NCI-H1436 (cell line): Measurements from ENCODE around the gene TRPM2.

Experiments
- DNase-seq: peaks from one replicate; lab custom pipeline; 2025; lab: John Stamatoyannopoulos, UW

TRPM2 gene

DNA sequence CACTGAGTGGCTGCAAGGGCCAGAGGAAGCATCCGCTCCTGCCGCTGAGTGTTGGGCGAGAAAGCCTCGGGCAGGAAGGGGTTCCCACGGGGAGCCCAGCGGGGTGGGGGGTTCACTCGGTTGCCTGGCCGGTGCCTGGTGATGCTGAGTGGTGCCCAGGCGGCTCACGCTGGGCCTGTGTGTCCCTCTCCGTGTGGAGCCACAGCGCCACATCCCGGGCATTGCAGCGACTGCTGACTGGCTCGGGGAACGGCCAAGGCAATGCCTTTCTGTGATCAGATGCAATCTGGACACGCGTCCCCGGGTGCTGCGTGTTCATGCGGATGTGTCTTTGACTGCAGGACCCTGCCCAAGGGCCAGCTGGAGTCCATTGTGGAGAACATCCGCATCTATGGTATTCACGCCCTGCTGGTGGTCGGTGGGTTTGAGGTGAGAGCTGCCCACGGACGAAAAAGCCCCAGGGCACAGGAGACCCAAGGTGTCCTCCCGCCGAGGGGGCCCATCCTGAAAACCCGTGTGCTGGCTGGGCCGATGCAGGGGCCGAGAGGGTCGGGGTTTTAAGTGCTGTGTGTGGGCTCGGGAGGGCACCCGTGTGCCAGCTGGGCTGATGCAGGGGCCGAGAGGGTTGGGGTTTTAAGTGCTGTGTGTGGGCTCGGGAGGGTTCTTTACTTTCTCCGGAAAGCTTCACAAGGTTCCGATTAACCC is 30.6 kb upstream of the TRPM2 start:
- DNase-seq = no peak

DNA sequence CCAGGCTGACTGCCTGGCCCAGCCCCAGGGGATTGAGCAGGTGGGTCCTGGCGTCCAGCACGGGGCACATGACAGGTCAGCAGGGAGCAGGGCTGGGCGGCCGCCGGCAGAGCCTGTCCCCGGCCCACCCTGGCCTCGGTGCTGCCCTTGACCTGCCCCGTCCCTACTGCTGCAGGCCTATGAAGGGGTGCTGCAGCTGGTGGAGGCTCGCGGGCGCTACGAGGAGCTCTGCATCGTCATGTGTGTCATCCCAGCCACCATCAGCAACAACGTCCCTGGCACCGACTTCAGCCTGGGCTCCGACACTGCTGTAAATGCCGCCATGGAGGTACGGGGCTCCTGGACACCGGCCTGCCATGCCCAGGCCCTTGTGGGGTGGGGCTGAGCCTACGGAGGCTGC is 29.8 kb upstream of the TRPM2 start:
- no peak for DNase-seq

DNA sequence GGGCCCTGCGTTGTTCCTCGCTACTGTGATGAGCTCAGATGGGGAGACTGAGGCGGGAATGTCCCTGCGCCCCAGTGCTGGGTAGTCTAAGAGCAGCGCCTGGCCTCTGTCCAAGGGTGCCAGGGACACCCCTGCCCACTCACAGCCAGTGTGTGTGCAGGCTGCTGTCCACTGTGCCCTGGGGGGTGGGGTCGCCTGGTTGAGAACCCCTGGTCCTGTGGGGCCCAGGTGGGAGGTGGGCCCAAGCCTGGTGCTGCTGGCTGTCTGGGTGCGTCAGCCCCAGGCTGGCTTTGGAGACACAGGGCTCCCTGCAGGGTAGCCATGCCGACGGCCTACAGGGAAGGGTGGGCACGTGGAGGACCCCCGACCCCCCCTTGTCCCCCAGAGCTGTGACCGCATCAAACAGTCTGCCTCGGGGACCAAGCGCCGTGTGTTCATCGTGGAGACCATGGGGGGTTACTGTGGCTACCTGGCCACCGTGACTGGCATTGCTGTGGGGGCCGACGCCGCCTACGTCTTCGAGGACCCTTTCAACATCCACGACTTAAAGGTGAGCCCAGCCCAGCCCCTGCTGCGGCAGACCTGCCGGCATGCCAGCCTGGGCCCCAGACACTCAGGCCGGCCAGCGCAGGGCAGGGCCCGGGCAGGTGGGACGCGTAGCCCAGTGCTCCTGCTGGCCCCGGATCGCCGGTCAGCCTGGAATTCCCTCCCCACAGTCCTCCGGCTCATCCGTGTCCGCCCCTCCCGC is 29.1 kb upstream of the TRPM2 start:
- DNase-seq = no peak

DNA sequence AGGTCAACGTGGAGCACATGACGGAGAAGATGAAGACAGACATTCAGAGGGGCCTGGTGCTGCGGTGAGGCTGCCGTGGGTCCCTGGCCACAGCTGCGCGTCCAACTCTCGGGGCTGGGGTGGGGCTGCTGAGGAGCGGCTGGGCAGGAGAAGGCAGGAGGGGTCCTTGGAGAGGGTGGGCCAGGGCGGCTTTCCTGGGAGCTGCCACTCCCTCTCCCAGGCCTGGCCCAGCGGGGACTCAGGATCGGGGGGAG is 28.6 kb upstream of the TRPM2 start:
- DNase-seq = no peak

DNA sequence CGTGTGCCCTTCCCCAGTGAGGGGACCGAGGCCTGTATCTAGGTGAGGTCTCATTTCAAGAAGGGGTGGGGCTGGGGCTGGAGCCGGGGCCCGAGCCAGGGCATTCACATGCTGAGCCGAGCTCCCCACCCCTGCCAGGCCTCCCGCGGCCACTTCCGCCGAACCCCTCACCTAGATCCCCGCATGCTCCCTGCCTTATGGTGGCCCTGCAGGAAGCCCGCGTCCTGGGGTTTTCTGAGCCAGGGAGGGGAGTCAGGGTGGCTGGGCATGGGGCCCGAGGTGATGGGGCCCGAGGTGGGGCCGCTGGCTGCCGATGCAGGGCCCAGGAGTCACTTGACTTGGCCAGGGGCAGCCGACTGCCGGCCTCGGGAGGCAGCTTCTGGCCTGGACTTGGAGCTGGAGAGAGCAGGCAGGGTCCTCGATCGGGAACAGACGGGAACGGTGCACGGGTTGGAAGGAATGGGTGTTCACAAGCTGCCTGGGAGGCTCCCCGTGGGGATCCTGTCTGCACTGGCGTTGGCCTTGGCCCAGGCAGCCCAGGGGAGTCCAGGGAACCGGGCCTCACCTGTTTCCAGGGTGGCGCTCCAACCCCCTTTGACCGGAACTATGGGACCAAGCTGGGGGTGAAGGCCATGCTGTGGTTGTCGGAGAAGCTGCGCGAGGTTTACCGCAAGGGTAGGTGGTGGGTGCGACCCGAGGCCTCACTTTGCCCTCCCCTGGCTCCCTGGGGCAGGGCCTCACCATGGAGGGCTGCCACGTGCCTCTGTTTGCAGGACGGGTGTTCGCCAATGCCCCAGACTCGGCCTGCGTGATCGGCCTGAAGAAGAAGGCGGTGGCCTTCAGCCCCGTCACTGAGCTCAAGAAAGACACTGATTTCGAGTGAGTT is 27.8 kb upstream of the TRPM2 start:
- DNase-seq = no peak

DNA sequence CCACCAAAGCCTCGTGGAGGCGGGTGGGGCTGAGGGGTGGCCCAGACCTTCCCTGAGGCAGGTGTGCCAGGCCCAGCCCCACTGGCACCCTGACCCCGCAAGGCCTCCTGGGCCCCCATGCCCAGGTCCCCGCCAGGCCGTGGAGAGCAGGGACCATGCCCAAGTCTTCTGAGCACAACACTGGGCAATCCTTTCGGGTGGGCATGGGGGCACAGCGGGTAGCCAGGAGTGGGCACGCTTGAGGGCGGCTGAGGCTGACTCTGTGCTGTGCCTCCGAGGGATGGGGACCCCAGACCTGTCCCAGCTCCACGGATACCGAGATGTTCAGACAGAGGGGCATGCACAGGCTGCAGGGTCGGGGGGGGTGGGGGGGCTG is 27.2 kb upstream of the TRPM2 start:
- DNase-seq = no peak

DNA sequence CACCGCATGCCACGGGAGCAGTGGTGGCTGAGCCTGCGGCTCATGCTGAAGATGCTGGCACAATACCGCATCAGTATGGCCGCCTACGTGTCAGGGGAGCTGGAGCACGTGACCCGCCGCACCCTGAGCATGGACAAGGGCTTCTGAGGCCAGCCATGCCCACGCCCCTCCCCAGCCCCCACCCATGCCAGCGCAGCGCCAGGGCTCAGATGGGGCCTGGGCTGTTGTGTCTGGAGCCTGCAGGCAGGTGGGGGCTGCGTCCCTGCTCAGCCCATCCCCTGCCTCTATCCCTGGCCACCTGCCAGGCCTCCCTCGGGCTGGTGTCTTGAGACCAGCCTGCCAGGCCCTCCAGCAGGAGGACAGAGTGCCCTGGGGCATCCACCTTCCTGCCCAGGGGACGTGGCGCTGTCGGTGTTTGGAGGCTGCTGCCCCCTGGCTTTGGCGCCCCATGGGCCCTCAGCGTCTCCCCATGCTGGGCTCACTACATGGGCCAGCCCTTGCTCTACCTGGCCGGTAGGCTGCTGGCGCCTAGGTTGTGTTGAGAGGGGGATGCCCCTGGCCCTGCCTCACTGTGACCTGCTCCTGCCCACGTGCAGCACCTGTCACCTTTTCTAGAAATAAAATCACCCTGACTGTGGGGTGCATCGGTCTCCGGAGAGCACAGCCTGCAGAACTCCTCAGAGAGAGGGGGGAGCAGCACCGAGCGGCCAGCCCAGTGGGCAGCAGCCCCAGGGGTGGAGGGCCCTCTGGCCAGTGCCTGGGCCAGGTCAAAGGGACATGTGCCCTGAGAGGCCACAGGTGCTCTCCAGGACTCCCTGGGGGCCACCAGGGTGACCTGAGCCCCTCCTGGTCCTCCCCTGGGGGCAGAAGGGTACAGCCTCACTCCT is 26.5 kb upstream of the TRPM2 start:
- DNase-seq = no peak

DNA sequence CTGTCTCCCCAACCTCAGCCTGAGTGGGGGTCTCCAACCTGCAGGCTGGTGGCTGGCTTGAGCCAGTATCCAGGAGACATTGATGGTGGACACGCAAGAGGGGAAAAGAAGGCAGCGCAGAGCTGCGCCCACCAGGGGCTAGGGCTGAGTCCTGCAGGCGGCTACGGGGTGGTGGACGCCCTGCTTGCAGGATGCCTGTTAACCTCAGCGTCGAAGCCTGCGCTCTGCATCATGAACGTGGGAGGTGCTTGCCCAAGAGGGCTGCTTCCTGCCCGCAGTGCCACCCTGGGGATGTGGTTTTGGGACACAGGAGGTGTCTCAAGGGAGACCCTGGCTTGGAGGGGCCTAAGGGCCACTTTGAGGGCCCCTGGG is 25.8 kb upstream of the TRPM2 start:
- DNase-seq = no peak

DNA sequence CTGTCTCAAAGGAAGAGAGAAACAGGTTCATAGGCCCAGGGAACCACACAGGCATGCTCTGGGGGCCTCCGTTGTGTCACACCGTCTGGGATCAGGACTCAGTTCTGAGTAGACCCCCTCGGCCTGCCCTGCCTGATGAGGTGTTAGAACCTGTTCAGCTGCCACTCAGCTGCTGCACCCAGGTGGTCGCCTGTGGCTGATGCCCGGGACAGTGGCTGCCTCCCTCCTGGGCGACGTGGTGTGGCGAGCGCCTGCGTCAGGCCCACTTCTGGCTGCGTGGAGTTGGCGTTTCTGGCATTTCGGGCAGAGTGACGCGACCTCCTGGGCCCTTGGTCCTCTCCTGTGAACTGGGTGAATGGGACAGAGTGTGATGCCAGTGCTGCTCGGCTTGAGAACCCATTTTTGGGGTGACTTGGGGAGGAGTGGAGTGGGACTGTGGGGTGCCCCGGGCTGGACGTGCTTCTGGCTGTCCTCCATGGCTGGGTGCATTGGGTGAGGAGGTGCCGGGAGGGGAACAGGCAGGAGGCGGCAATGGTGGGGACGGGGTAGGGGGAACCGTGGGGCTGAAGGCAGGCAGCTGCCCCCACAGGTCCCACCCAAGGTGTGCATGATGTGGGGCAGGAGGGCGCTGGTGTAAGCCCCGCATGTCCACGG is 25.1 kb upstream of the TRPM2 start:
- no peak for DNase-seq

DNA sequence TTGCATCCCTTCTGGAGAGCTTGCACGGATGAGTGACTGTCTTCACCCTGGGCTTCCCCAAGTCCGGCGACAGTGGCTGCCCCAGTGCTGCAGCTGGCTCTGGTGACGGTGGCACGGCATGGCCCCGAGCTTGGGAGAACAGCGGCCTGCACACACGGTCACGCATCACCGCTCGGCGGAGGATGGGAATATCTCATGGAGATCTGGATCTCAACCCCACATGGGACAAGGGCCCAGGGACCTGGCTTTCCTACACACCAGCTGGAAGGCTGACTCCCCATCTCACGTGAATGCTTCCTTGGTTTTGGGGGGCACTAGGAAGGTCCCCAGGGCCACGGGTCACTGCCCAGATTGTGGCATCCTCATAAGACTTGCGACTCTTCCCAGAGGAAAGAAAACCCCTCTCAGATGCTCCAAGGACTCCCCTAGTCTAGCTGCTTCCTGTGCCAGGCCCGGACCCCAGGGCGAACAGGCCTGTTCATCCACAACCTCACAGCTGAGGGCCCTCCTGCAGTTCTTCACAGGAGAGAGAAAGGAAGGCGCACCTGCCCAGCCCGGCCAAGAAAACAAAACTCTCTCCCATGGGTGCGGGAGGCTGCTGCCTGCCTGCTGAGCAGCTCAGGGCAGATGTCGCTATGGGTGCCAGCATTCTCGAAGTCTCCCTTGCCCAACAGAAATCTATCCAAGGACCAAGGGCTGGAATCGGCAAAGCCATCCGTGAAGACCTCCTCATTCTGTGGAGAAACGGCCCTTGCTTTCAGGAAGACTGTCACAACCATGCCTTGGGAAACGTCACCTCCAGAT is 24.1 kb upstream of the TRPM2 start:
- no peak for DNase-seq

DNA sequence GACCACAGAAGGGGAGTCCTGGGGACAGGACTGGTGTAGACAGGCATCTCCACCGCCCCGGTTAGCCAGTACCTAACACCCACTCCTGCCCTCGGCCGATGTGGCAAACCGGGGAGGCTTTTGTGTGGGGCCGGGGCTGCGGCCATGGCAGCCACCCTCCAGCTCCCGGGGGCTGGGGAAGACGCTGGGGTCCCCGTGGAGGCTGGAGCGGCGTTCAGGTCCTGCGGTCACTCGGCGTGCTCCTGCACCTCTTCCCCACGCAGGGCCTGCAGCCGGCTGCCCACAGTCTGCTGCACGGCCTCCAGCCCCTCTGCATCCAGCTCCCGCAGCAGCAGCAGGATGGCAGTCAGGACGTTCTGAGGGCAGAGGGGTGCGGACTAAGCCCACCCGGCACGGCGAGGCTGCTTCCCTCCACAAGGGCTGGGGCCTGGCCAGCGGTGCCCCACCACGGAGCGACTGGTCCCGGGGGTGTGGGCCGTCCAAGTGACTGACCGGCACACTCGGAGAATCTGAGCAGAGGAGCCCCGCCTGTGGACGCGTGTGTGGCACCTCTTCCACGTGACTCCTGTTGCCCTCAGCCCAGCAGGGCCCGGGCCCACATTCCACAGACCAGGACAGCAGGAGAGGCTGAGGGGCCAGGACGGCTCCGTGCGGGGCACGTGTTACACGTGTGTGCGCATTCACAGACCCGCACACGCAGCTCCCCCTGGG is 23.3 kb upstream of the TRPM2 start:
- no peak for DNase-seq

DNA sequence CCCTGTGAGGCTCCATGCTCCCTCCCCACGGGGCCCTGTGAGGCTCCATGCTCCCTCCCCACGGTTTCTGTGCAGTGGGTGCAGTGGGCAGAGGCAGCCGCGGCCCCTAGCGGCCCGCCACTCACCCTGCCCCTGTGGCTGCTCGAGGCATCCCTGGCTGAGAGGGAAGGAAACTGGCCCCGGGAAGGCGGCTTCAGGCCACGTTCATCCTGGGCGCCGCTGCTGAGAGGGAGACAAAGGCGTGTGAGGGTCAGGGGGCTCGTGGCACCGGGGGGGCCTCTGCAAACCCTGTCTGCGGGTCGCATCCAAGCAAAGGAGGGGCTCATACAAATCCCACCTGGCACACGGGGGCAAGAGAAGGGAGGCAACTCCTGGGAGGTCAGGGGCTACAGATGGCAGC is 22.7 kb upstream of the TRPM2 start:
- no peak for DNase-seq

DNA sequence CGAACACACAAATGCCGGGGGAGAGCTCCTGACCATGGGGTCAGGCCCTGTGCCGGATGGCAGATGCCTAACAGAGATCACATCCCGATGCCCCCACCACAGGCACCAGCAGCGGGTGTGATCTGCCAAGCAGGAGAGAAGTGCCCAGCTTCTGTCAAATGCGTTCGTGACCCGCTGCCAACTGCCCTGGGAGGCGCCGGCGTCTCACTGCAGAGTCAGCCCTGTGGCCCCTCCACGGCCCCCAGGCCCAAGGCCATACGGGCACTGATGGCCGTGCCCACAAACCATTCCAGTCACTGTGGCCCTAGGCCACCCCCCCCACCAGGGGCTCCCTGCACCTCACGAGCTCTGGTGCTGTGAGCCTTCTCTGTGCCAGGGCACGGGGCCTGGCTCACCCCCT is 22.2 kb upstream of the TRPM2 start:
- no peak for DNase-seq

DNA sequence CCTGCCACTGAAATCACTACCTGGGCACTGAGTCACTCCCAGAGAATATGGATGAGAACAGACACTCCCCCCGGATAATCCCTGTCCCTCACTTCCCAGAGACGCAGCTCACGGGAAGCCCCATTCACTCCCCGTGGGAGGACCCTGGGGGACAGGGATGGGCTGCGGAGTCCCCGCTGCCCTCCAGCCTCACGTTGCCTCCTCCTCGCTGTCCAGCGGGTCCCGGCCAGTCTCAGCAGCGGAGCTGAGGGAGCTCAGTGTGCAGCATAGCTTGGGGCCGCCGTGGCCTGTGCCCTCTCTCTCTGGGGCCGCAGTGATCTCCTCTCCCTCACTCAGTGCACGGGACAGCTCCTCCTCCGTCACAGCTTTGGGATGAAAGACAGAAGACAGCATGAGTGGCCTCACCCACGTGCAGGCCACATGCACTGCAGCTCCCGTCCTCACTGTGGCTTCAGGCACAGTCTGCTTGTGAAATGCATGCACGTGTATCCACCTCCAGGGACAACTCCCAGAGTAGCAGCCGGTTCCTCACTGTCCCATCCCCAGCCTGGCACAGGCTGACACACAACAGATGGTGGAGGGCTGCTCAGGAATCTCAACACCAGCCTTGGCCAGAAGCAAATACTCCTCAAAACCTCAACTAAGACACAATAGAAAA is 21.6 kb upstream of the TRPM2 start:
- DNase-seq = no peak

DNA sequence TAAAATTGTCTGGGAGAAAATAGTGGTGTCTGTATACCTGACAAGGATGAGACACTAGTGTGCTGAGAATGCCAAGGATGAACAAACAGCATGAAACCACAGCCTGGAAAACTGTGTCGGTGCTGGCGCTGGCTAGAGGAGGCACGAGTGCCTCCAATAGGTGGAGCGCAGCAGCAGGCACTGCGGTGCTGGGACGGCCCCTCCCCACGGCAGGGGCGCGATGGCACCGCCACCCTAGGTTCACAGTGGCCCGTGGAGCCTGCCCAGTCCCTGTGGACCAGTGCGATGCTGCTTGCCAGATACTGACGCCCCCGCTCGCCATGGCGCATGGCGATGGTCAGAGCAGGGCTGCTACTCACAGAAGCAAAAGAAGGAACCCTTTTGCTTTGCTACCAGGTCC is 21.0 kb upstream of the TRPM2 start:
- DNase-seq = no peak

DNA sequence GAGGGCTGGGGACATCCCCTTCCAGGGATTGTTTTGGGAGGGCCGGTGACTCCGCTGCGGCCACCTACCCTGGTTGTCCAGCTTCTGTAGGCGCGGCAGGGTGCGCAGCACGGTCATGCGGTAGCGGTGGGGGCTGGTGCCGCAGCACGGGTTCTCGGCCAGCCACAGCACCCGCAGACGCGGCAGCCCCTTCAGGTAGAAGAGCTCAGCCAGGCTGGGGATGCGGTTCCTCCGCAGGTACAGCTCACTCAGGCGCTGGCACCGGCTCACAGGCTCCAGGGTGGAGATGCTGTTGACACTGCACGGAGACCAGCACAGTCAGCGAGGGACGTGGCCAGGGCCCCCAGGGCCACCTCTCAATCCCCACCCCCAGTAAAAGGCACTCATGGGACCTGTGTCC is 20.5 kb upstream of the TRPM2 start:
- no peak for DNase-seq

DNA sequence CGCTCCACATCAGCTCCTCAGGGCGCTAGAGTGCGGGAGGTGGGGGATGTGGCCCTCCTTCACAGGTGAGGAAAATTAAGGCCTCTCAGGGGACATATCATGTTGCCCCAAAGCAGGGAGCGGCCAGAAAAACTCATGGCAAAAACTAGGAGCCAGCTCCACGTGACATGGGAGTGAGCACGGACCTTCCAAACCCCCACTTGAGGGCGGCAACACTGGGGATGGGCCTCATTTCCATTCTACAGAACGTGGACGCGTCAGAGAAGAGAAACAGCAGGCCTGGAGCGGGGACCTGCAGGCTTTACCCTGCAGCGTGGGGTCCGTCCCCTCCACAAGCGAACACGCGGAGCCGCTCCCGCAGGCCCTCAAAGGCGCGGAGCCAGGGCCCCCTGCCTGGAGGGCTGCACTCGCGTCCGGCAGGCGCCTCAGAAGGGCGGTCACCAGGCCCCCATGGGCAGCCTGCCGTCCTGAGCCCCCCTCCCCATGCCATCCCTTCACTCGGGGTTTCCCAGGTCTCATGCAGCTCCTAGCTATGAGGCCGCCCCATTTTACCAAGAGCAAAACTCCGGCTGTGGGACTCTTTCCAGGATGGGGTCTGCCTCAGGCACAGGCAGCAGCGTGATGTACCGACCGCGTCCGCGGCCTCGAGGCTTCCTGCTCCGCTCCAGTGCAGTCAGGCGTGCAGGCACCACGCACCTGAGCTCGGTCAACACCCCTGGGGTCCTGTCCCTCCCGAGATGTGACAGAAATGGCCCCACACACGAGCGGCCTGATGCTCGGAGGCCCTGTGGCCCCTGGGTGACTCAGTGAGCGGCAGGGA is 19.7 kb upstream of the TRPM2 start:
- DNase-seq = no peak

DNA sequence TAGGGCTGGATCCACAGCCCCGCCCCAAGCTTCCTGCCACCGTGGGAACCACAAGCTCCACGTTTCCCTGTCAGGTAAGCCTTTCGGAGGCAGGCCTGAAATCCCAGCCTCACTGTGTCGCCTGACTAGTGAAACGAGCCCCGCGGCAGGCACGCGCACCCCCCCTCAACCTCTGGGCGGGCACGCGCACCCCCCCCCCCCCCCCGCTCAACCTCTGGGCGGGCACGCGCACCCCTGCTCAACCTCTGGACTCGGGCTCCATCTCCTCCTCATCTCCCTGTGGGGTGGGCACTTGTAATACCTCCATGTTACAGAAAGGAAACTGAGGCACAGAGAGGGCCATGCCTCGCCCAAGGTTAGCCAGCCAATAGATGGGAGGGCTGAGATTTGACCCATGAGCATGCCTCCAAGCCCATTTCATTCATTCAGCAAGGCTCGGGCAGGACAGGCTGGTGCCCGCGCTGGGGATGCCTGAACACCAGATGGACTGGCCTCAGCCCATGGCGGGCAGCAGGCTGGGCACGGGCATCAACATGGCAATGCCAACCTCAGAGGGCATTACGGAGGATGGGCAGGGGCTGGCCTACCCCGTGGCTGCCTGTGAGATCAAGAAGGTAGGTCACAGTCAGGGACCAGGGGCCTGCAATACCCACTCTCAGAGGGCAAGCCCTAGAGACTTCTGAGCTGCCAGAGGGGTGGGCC is 18.9 kb upstream of the TRPM2 start:
- DNase-seq = no peak
